Activated CD8-positive, alpha-beta T cell treated with anti-CD3 and anti-CD28 coated beads for 36 hours (primary cell): Measurements from ENCODE around the gene C2. TPM values are rescaled to one million over a fixed set of nuclear protein-coding genes. Genes with fewer than 3 reads are reported as not detected.

Experiments used
- ATAC-seq: fragments of 200-7000 bp; cut with Tn5 transposase; one replicate; pipeline ENCODE4 v1.10.0; 2021; ENCODE audit warnings: mild to moderate bottlenecking, moderate library complexity
- CTCF ChIA-PET: fragments of 350-600 bp; sonication (Branson Sonifier 250); formaldehyde crosslinking; loops from one replicate; lab custom pipeline; 2021; ENCODE audit warnings: antibody characterized with exemption; lab: Charles Lee
- POLR2A ChIA-PET: fragments of 350-600 bp; sonication (Branson Sonifier 250); formaldehyde crosslinking; loops from one replicate; lab custom pipeline; 2021; ENCODE audit warnings: antibody characterized with exemption; lab: Charles Lee
- DNase-seq: peaks from one replicate; pipeline ENCODE4 v3.0.0-alpha.2; 2020
- H3K27ac Mint-ChIP-seq: one replicate; pipeline ENCODE4 v1.8.0; 2021; ENCODE audit warnings: mild to moderate bottlenecking, mixed read lengths
- H3K27me3 Mint-ChIP-seq: one replicate; pipeline ENCODE4 v1.8.0; 2021; ENCODE audit warnings: mixed read lengths
- H3K36me3 Mint-ChIP-seq: one replicate; pipeline ENCODE4 v1.8.0; 2021; ENCODE audit warnings: low read depth, mixed read lengths
- H3K4me1 Mint-ChIP-seq: one replicate; pipeline ENCODE4 v1.8.0; 2021; ENCODE audit warnings: low read depth, mixed read lengths
- H3K4me3 Mint-ChIP-seq: one replicate; pipeline ENCODE4 v1.8.0; 2021; ENCODE audit warnings: mild to moderate bottlenecking, moderate library complexity, mixed read lengths
- H3K9me3 Mint-ChIP-seq: one replicate; pipeline ENCODE4 v1.8.0; 2021; ENCODE audit warnings: mixed read lengths
- CTCF ChIP-seq: fragments of 200-600 bp; IDR thresholded peaks from one replicate; pipeline ENCODE4 v1.8.0; 2022; ENCODE audit warnings: antibody characterized with exemption, mild to moderate bottlenecking
- intact Hi-C: fragments of 100-400 bp; cut with micrococcal nuclease; formaldehyde crosslinking; loops from one replicate; pipeline ENCODE4 v1.10.0; 2022
- total RNA-seq, 2 experiments: library from RNA; stranded (reverse); gene quantifications; one replicate each; pipeline ENCODE4 v1.2.3, GENCODE V29; 2021

Gene C2
- total RNA-seq, 2 experiments from 2014 or later = 0.99 to 1.4 TPM

- Mint-ChIP-seq H3K4me3 (no peak overlapping the region), H3K27me3 (peaks cover 4% of the 10 kb centered on the region), H3K4me1 (no peaks in the 10 kb centered on the region), H3K9me3 (no peaks in the 10 kb centered on the region), H3K36me3 (no peaks in the 10 kb centered on the region), H3K27ac (no peak overlapping the region)
- no peak for TF ChIP-seq CTCF
- intact Hi-C loops = no loop called here
- DNase-seq = no peak
- ChIA-PET CTCF (interaction anchor here (2.7 kb wide), 1 partner anchor 32 kb away, joined by 10 read pairs; no protein-coding TSS in a partner anchor), POLR2A (interaction anchor here (0.6 kb wide), 1 partner anchor 226 kb away, joined by 3 read pairs; no protein-coding TSS in a partner anchor)
- ATAC-seq = no peak
These were observed 7.8 kb upstream of the C2 start for GRCh38 chr6:31919624-31920303.

GRCh38 chr6:31920811-31921210, 6.7 kb upstream of the C2 start:
- peaks cover 3% of the 10 kb centered on the region for H3K27me3 Mint-ChIP-seq
- ChIA-PET CTCF (interaction anchor here (0.9 to 2.7 kb wide), 2 partner anchors 31 to 32 kb away, joined by 3 to 10 read pairs; no protein-coding TSS in a partner anchor), POLR2A (interaction anchor here (1.2 kb wide), 1 partner anchor 161 kb away, joined by 3 read pairs; no protein-coding TSS in a partner anchor)
- TF ChIP-seq CTCF = no peak
- H3K9me3 Mint-ChIP-seq = no peaks in the 10 kb centered on the region
- intact Hi-C loops = no loop called here
- DNase-seq (no peak), ATAC-seq (no peak)
- no peak overlapping the region for H3K4me3 Mint-ChIP-seq
- no peaks in the 10 kb centered on the region for H3K36me3 Mint-ChIP-seq
- no peak overlapping the region for H3K27ac Mint-ChIP-seq
- H3K4me1 Mint-ChIP-seq = no peaks in the 10 kb centered on the region

- peak; percentile 58 for ATAC-seq
These were observed 4.6 kb upstream of the C2 start for GRCh38 chr6:31922942-31923341.

GRCh38 chr6:31927863-31928671, 550 bp downstream of the C2 start:
- H3K4me3 Mint-ChIP-seq = no peak overlapping the region
- H3K27ac Mint-ChIP-seq = no peak overlapping the region
- ATAC-seq (no peak), DNase-seq (no peak)
- no peak for TF ChIP-seq CTCF
- intact Hi-C loops = no loop called here
- ChIA-PET POLR2A (interaction anchor here (1.1 kb wide), 1 partner anchor 21 kb away, joined by 3 read pairs; no protein-coding TSS in a partner anchor), CTCF (no interaction called here)
- no peaks in the 10 kb centered on the region for H3K4me1 Mint-ChIP-seq
- no peaks in the 10 kb centered on the region for H3K9me3 Mint-ChIP-seq
- no peaks in the 10 kb centered on the region for H3K36me3 Mint-ChIP-seq
- no peaks in the 10 kb centered on the region for H3K27me3 Mint-ChIP-seq

More at GRCh38 chr6:31922942-31923341, 4.6 kb upstream of the C2 start:
- H3K27me3 Mint-ChIP-seq = no peaks in the 10 kb centered on the region
- H3K4me3 Mint-ChIP-seq = no peak overlapping the region
- H3K9me3 Mint-ChIP-seq = no peaks in the 10 kb centered on the region
- TF ChIP-seq CTCF = peak; percentile 8
- H3K36me3 Mint-ChIP-seq = no peaks in the 10 kb centered on the region
- intact Hi-C loops = no loop called here
- DNase-seq = peak; percentile 65
- POLR2A ChIA-PET = interaction anchor here (0.6 kb wide), 1 partner anchor 10 kb away, joined by 4 read pairs; no protein-coding TSS in a partner anchor
- CTCF ChIA-PET = interaction anchor here (0.6 to 2.6 kb wide), 9 partner anchors 12 to 1176 kb away, joined by 3 to 13 read pairs (median 4); partner anchors contain the start of gene NEU1
- no peaks in the 10 kb centered on the region for H3K4me1 Mint-ChIP-seq
- H3K27ac Mint-ChIP-seq = no peak overlapping the region
